GM21786 (cell line): Measurements from ENCODE around the gene HOXB8.
A peak's percentile ranks its signal among the peaks of the same experiment; 100 is the strongest.

Experiments
- ATAC-seq: cut with Tn5 transposase; IDR thresholded peaks from one replicate; pipeline ENCODE4 v1.9.1; 2021; ENCODE audit not compliant: unreplicated experiment

The HOXB8 gene

DNA sequence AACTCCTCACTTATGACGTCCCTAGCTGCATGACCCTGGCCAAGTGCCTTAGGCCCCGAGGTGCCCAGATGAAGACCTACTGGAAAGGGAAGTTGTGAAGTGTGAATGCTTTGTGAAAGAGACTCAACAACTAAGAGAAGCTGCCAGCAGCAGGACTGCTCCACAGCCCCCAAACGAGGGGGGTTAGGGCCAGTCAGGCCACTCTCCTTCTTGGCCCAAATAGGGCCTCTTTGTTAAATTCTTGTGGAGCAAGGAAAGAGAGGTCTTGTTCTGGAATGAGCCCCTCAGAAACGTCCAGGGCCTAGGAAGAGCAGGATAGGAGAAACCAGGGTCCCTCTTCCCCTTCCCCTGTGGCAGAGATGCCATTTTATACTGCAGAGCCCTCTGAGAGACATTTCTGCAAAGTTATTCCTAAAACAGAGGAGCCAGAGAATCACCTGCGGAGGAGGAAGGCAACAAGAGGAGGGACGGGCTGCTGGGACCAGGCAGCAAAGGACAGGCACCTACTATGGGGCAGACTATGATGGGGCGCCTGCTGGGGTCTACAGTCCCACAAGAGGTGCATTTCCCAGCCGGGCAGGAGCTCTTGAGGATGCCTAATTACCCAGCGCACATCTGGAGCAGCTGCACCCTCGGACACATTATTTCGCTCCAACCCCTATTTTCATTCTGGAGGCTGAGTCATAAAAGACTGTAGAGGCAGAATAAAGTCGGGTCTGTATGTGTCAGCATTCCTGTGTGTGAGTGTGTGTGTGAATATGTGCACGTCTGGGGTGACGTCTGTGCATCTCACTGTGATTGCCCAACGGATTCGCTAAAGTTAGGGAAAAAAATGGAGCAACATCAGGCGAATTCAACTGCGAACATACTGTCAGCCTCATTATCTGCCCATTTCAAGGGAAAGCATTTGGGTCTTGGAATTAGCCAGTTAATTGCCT lies 22.5 kb upstream of the HOXB8 start:
- no peak for ATAC-seq

DNA sequence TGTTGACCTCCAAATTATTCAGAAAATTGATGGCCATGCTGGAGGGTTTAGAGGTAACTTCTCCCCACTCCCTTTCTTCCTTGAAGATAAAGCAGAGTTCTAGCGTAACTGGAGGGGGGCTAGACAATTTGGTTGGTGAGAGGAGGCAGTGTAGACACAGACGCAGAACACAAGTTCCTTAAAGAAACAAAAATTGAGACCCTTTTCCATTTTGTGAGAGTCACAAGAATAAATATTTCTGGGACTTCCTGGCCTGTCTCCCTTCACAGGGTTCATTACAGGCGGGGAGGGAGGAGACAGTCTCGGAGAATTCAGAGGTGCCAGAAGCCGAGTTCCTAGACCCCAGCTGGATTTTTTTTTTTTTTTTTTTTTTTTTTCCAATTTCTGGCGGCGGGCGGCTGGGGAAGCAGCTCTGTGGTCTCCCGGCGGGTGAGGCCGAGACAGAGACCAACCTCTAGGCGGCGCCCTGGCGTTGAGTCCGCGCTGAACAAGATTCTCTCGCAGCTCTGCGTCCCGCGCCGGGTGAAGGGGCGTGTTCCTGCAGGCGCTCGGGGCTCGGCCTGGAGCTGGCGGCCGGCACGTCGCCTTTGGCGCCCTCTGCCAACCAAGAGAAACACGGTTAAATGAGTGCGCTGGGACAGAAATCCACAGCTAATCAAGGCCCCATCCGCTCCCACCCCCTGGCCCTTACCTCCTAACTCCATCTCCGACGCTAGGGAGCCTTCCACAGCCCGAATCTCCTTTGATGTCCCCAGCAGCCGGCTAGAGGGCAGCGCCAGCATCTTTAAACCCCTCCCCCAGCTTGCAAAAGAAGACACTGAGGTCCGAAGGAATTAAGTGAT lies 21.3 kb upstream of the HOXB8 start:
- ATAC-seq: peak; percentile 69

DNA sequence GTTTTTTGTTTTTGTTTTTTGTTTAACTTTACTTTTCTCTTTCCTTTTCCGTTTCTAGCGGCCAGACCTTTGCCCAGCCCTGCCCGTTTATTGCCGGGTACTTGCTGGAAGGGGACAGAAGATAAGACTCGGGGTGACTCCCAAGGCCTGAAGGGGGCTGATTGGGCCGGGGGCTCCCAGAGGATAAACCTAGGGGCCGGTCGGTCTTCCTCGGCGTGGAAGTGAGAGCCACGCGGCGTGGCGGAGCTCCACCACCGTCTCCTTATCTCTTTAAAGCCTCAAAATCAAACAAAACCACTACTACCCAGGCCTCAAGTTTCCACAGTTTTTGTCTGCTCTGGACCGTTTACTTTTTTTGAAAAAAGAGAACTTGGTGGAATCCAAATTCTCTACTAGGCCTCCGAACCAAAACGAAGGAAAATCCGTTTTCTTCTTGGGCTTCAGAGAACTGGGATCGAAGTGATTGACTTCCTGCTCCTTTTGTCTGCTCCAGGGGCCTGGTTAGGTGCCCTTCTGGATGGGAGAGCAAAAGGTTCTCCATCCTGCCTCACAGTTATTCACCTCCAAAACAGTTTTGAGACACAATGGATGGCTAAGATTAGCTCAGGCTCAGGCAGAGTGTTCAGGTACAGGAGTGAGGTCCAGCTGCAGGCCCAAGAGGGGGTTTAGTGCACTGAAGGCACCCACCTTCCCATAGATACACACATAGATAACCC lies 19.6 kb upstream of the HOXB8 start:
- no peak for ATAC-seq

DNA sequence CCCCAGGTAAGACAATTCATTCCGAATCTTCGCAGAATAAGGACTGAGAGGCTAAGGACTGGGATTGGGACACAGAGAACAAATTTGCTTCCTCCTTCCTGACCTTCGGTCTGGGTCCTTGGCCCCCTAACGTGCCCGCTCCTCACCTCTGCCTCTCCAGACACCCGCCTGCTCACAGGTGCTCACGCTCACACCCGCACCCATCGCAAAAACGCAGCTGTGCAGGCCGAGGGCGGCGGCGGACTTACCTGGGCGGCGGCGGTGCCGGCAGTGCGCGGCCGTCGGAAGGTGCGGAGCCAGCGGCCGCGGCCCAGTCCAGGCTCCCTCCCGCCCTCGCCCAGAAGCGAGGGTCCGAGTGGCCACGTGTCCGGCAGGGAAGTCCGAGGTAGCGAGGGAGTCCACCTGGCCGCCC lies 18.2 kb upstream of the HOXB8 start:
- ATAC-seq: no peak

DNA sequence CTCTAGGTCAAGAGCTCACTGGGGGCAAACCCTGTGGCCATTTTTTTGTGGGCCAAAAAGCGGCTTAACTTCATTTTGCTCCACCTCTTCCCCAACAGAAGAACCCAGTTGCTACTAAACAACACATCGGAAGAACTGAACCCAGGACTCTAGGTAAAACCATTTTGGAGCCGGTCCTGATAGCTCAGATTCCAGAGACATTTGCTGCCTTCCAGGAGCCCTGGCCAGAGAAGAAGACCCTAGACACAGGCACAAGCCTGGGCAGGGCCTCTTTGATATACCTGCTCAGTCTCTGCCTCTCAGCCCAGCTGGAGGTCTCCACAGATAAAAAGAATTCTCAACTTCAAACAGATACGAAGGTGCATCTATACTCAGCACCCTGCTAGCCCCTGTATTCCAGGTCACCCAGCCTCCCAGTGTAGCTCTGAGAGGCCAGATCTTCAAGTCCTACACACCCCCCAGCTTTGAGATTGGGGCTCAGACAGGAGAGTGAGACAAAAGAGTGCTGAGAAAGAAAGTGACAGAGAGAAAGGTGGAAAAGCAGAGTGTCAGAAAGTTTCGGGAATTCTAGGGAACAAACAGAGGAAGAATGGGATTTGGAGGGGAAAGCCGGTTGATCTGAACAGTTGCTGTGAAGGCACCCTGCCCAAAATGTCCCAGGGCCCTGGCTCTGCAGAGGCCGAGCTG lies 17.6 kb upstream of the HOXB8 start:
- ATAC-seq: no peak

DNA sequence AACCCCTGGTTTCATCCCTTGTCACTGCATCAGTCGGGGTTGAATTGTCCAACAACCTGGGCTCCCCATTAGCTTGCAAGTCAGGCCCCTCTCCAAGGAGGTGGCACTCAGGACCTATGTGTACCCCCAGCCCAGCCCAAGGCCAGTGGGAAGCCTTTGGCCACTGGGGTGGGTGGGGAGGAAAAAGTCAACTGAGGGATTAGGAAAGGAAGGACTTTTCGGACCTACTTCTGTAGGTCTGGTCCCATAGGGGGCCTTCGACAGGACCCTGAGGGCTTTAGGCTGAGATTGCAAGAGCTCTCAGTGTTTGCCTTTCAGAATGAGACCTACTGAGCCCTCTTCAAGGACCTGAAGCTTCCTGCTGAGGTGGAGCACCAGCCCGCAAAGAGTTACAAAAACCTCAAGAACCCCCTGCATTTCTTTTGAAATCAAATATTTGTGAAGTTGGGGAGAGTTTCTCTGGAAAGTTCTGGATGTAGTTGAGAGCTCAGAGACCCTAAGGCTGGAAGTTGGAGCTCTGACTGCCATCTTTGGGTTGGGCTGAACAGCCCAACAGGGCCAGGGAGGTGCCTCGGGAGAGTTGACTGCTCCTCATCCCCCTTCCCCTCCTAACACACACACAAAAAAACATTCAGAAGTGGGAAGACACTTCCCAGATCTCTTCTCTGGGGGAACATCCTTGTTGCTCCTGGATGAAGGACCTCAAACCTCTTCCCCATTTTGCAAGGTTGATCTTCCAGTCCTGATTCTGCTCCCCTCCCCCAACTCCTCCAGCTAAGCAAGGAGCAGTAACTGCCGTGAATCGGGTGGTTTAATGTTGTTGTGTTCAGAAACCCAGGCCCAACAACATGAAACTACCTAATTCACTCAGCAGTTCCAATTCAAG lies 16.8 kb upstream of the HOXB8 start:
- no peak for ATAC-seq

DNA sequence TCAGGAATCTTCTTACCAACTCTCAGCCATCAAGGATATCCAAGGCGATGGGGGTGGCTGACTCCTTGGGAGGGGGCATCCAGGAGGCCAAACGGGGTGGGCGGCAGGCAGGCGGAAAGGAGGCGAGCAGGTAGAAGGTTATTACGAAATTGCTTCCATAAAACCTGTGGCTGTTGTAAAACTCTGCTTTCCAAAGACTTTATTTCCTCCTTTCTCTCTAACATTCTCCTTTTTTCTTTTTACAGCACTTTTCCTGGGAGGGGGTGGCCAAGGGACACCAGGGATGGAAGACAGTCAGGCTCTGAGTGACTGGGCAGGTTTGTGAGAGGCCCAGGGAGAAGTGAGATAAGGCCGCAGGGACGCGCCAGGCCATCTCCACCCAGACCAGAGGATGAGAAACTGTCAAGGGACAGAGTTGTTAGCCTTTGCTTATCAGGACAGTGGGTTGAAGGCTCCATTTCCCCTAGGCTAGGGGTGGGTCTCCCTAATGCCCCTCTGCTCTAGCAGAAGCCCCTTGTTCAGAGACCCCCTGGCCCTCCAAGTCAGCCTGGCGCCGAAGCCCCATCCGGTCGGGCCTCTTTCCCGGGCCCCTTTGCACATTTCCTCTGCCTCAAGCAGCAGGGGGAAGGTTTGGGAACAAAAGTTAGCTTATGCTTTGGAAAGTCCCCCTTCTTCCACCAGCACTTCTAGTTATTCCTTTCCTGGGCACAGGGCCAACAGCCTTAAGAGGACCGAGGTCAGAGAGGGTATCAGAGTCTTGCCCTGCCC lies 16.0 kb upstream of the HOXB8 start:
- no peak for ATAC-seq

DNA sequence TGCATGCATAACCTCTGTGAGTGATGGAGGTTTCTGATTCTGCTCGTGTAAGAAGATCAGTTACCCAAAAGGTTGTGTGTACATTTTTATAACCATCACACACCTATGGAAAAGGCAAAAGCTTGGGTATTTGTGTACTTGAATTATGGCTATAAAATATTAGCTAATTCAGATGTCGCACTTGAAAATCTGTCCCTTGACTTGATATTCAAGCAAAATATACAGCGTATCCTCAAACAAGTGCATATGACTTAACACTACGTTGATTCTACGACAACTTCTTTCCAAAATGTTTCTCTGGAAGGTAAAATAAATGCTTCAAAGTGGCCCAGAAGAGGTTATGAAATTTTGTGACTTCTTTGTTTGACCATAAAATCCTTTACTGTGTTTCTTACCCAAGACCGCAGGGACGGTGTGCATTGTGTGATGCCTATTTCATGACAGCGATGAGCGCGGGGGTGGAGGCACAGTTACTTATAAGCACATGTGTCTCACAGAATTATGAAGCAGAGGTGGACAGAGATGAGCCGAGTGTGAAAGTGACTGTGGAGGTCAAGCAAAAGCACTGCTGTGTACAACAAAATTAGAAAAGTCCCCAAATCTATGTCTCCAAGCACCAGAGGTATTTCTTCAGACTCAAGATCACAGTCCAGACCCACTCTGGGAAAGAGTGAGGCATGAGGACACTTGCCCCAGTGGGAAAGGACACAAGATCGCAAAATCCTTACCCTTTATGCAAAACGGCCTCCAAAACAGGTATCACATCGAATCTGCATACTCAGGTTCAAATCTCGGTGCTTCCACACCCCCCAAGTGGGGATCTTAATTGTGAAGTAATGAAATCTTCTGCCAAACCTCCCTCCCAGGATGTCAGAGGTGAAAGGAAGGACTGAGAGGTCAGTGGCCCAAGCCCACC lies 15.2 kb upstream of the HOXB8 start:
- ATAC-seq: no peak

DNA sequence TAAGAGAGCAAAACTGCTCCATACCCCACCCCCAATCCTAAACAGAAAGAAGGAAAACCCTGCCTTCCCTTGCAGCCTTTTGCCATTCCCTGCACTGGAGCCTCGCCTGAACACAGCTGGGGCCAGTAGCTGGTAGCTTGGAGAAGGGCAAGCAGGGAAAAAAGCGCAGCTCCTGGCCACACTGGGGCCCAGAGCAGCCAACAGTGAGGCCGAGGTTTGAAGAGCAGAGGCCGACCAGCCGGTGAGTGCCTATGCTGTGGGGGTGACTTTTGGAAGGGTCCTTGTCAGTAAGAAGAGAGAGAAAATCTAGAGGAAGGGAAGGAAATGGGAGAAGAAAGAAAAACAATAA lies 14.3 kb upstream of the HOXB8 start:
- ATAC-seq: no peak

DNA sequence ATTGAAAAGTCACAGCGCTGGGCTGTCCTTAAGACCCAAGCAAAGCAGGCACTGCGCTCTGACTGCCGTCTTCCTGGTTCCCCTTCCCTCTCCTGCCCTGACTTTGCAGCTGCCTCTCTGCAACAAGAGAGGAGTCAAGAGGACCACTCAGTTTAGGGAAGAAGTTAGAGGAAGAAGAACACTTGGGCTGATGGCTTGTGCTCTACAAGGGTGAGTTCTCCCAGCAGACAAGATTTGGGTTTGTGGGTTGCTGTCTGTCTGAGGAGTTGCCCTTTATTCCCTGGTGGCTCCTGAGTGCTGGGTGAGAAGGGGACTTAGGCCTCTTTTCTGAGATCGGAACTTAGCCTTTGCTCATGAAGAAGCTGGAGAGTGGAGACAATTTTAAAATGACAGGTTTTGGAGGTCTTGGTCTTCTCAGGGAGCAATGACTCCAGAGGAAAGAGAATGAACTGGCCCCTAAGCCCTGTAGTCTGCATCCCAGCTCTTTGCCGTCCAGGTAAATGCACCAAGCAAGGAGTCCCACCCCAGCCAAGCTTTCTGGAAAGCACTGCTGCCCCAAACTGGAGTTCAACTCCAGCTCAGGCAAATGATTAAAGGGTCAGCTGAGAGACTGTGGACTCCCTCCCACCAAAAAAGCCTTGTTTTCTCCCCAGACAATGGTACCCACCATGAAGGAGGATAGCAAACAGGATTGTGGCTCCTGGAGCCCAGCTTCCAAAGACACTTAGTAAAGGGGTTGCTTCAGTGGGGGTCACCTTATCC lies 13.7 kb upstream of the HOXB8 start:
- ATAC-seq: no peak

DNA sequence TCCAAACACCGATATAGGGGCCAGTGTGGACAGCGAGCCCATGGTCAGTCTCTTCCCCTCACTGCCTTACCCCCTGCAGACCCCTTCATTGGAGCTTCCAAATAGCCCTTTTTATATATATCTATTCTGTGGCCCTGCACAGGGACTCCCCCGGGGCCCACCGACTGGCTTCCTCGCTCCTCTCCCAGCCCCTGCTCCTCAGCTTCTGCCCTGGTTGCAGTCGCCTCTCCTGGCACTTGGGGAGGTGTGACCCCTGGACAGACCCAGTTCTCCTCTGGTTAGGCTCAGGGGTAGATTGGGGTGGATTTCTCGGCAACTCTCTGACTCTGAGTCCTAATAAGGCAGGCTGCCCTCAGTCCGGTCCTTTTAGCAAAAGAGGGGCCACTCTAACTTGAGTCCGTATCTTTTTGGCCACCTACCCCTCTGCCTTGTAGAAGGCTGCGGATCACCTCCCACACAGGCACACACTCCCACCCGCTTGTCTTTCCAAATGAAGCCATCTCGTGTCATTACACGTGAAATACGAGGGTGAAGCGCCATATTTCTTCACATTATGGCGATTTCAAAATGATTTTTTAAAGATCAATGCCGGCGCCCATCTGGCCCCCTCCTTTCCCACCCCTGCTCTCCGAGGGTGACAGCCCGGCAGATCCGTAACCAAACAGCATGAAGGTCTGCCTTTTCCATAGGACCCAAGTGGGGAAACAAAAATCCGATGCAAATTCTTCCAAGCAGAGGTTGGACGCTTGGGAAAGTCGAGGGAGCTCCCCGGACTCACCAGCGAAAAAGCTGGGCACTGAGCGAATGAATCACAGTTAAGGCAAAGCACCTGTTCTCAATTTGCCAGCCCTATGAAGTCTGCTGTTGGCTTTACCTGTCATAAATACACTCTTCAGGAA lies 12.8 kb upstream of the HOXB8 start:
- ATAC-seq: no peak

DNA sequence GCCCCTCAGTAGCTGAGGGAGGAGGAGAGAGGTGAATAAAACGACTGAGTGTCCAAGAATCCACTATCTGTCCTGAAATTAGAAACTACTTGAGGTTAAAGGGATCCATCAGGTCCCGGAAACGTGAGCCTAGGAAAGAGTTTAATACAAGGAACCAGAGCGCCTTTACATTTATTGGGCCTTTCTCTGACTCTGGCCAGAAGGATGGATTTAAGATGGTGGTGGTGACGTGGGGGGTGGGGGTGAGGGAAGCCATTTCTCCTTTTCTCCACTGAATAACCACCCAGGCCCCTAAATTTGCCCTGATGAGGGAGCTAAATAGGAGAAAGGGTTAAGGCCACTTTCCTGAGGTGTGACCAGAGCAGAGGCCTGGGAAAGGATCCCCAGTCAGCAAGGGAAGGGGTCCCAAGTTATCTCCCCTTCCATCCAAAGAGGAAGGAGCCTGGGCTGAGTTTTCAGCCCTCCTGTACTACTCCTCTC lies 12.1 kb upstream of the HOXB8 start:
- ATAC-seq: no peak

DNA sequence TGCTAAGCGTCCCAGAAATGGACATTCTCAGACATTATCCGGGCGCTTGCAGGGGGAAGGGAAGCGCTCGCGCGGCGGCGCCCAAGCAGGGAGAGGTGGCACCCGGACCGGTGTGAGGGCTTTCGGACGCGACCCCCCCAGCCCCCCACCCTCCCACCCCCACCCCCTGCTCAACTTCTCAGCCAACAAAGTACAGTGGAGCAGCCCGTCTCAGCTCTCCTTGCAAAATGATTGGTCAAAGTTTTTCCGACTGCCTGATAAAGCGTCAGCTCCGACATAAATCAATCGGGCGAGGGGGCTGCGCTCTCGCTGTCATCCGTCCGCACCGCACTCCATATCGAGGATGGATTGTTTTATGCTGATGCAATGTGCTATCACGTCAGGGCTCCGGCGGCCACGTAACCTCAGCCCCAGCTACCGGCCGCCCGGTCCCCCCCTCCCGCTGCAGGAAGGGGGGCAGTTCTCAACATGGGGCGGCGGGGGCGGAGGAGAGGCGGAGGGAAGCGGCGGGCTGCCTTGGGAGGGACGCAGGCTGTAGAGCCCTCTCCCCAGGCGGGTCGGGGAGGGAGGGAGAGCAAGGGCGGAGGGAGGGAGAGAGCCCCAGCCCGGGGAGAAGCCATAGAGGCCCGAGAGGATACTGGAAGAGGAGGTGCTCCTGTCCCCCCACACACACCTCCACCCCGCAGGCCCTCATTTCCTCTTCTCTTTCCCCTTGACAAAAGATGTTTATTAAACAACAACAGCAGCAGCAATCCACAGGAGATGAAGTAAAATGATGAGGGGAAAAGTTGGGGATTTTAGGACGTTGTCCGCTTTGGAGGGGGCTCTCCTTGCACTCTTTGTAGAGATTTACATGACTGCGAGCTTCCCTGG lies 11.4 kb upstream of the HOXB8 start, which contains the start of gene HOXB9:
Gene HOXB9 (minus strand): TSS at position 114 of the 873 bp plus-strand sequence. CDS start 89 bp downstream, at position 25.
- ATAC-seq: no peak

DNA sequence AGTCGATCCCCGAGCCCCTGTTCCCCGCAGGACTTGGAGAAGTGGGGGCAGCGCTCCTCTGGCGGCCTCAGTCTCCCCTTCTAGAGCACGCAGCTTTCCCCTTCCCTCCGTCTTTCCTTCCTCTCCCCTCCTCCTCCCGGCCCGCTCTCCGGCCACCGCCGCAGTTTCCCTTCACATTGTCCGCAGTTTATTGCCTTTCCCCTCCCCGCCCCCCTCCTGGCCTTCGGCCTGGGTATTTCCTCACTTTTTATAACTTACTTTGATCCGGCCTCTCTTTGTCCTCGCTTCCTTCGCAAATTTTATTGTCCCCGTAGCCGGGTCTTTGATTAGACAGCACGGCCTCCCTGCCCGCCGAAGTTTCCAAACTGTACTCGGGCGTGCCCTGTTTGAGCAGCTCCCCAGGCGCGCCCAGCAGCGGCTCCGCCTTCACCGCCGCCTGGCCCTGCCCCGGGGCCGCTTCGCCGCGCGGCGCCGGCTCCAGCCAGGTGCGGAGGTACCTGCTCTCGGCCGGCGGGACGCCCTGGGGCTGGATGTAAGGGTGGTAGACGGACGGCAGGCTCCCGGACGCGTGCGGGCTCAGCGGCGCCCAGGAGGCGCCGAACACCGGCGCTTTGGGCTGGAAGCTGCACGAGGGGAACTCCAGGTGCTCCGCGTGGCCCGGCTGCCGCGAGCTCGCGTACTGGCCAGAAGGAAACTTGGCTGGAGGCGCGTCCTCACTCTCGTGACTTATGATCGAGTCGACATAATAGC lies 10.6 kb upstream of the HOXB8 start:
- ATAC-seq: no peak
